ENCODE data around the gene CHCHD2.
"Not testable (repeated sequence)": the region's sequence is repeated elsewhere in the genome, so short reads cannot be mapped to it uniquely, and the experiment has no call there.

CHCHD2 gene

GRCh38 chr7:56097700-56098099 is 8.6 kb downstream of the CHCHD2 start:
- DNase-seq = no peak
- H3K27me3 Mint-ChIP-seq = no peaks in the 10 kb centered on the region
- H3K9me3 Mint-ChIP-seq = no peaks in the 10 kb centered on the region
- H3K27ac Mint-ChIP-seq = no peak overlapping the region
- peaks cover 9% of the 10 kb centered on the region for H3K4me1 Mint-ChIP-seq
- no peak for ATAC-seq
- H3K4me3 Mint-ChIP-seq = no peak overlapping the region

- Mint-ChIP-seq H3K27ac (peak within 1 kb of the TSS; percentile 51 to 74), H3K27me3 (no peaks in the 10 kb centered on the region), H3K4me3 (no peak within 1 kb of the TSS), H3K9me3 (no peaks in the 10 kb centered on the region), H3K4me1 (no peaks in the 10 kb centered on the region)
- DNase-seq (no peak), ATAC-seq (peak; percentile 47)
Measured at GRCh38 chr7:56092789-56093531, 13.3 kb downstream of the CHCHD2 start, which contains the start of gene PHKG1. Gene PHKG1, minus strand, starts transcription at chr7:56092952. Its CDS starts 4,011 bp downstream, at chr7:56088941.

- H3K4me3 Mint-ChIP-seq, H3K27me3 Mint-ChIP-seq, DNase-seq, H3K4me1 Mint-ChIP-seq, ATAC-seq, H3K9me3 Mint-ChIP-seq: not testable (repeated sequence)
- H3K27ac Mint-ChIP-seq = peak overlapping the region in 1 of 2 donors; percentile 51
Measured at GRCh38 chr7:56092388-56092787, 13.9 kb downstream of the CHCHD2 start.

GRCh38 chr7:56091591-56091990 is 14.7 kb downstream of the CHCHD2 start:
- no peak overlapping the region for H3K4me3 Mint-ChIP-seq
- DNase-seq (no peak), ATAC-seq (peak; percentile 7)
- H3K27ac Mint-ChIP-seq = no peak overlapping the region
- no peaks in the 10 kb centered on the region for H3K9me3 Mint-ChIP-seq
- H3K27me3 Mint-ChIP-seq = no peaks in the 10 kb centered on the region
- H3K4me1 Mint-ChIP-seq = no peaks in the 10 kb centered on the region

- no peaks in the 10 kb centered on the region for H3K9me3 Mint-ChIP-seq
- no peak overlapping the region for H3K27ac Mint-ChIP-seq
- H3K4me1 Mint-ChIP-seq = no peaks in the 10 kb centered on the region
- no peak overlapping the region for H3K4me3 Mint-ChIP-seq
- ATAC-seq (no peak), DNase-seq (no peak)
- no peaks in the 10 kb centered on the region for H3K27me3 Mint-ChIP-seq
Measured at GRCh38 chr7:56087445-56087844, 18.8 kb downstream of the CHCHD2 start.

GRCh38 chr7:56086761-56087160 is 19.5 kb downstream of the CHCHD2 start:
- no peaks in the 10 kb centered on the region for H3K4me1 Mint-ChIP-seq
- DNase-seq = no peak
- no peak overlapping the region for H3K4me3 Mint-ChIP-seq
- no peak overlapping the region for H3K27ac Mint-ChIP-seq
- ATAC-seq = no peak
- no peaks in the 10 kb centered on the region for H3K9me3 Mint-ChIP-seq
- H3K27me3 Mint-ChIP-seq = no peaks in the 10 kb centered on the region

GRCh38 chr7:56083150-56083785 is 23.0 kb downstream of the CHCHD2 start:
- Mint-ChIP-seq H3K27ac (peak overlapping the region in 1 of 2 donors; percentile 61), H3K27me3 (no peaks in the 10 kb centered on the region), H3K4me1 (peaks cover 6% of the 10 kb centered on the region), H3K4me3 (no peak overlapping the region), H3K9me3 (no peaks in the 10 kb centered on the region)
- ATAC-seq (no peak), DNase-seq (no peak)

- DNase-seq (no peak), ATAC-seq (no peak)
- H3K4me1 Mint-ChIP-seq = peaks cover 6% of the 10 kb centered on the region
- H3K4me3 Mint-ChIP-seq = no peak overlapping the region
- H3K27ac Mint-ChIP-seq = peak overlapping the region in 1 of 2 donors; percentile 35
- no peaks in the 10 kb centered on the region for H3K9me3 Mint-ChIP-seq
- H3K27me3 Mint-ChIP-seq = no peaks in the 10 kb centered on the region
Measured at GRCh38 chr7:56081626-56082340, 24.5 kb downstream of the CHCHD2 start.

- ATAC-seq, H3K27me3 Mint-ChIP-seq, H3K4me1 Mint-ChIP-seq, H3K9me3 Mint-ChIP-seq, DNase-seq, H3K4me3 Mint-ChIP-seq: not testable (repeated sequence)
- H3K27ac Mint-ChIP-seq = peak overlapping the region in 1 of 2 donors; percentile 76
Measured at GRCh38 chr7:56080726-56081435, 25.4 kb downstream of the CHCHD2 start.

- ATAC-seq (no peak), DNase-seq (no peak)
- no peaks in the 10 kb centered on the region for H3K9me3 Mint-ChIP-seq
- no peaks in the 10 kb centered on the region for H3K27me3 Mint-ChIP-seq
- peaks cover 6% of the 10 kb centered on the region for H3K4me1 Mint-ChIP-seq
- peak overlapping the region in 1 of 2 donors; percentile 83 for H3K27ac Mint-ChIP-seq
- H3K4me3 Mint-ChIP-seq = no peak overlapping the region
Measured at GRCh38 chr7:56079450-56080185, 26.7 kb downstream of the CHCHD2 start.

- Mint-ChIP-seq H3K4me3 (no peak overlapping the region), H3K27ac (peak overlapping the region in 1 of 2 donors; percentile 86), H3K9me3 (no peaks in the 10 kb centered on the region), H3K27me3 (no peaks in the 10 kb centered on the region), H3K4me1 (peaks cover 12% of the 10 kb centered on the region)
- ATAC-seq (peak; percentile 29), DNase-seq (no peak)
Measured at GRCh38 chr7:56078196-56078595, 28.1 kb downstream of the CHCHD2 start.

GRCh38 chr7:56077681-56078080 is 28.6 kb downstream of the CHCHD2 start:
- Mint-ChIP-seq H3K4me1 (peaks cover 17% of the 10 kb centered on the region), H3K9me3 (no peaks in the 10 kb centered on the region), H3K27me3 (no peaks in the 10 kb centered on the region), H3K4me3 (no peak overlapping the region), H3K27ac (no peak overlapping the region)
- DNase-seq (no peak), ATAC-seq (no peak)

GRCh38 chr7:56074371-56074791 is 31.9 kb downstream of the CHCHD2 start:
- H3K27ac Mint-ChIP-seq = peak overlapping the region in 1 of 2 donors; percentile 71
- ATAC-seq = peak; percentile 88
- no peaks in the 10 kb centered on the region for H3K27me3 Mint-ChIP-seq
- H3K4me3 Mint-ChIP-seq = no peak overlapping the region
- H3K9me3 Mint-ChIP-seq = no peaks in the 10 kb centered on the region
- H3K4me1 Mint-ChIP-seq = peaks cover 15% of the 10 kb centered on the region
- DNase-seq = peak; percentile 67 to 71

- H3K9me3 Mint-ChIP-seq, H3K4me3 Mint-ChIP-seq, H3K27ac Mint-ChIP-seq, H3K27me3 Mint-ChIP-seq, DNase-seq, ATAC-seq: not testable (repeated sequence)
- peaks cover 34% of the 10 kb centered on the region for H3K4me1 Mint-ChIP-seq
Measured at GRCh38 chr7:56066376-56066775, 39.9 kb downstream of the CHCHD2 start.

Measured in stimulated activated naive CD8-positive, alpha-beta T cell treated with anti-CD3 and anti-CD28 coated beads, Interleukin-15, amount 100 ng/mL, for 72 hours (primary cell).